Panc1 (cell line): ENCODE data around the gene KRTAP5-2.

ENCODE experiments used
- CTCF ChIP-seq: fragments of 450-650 bp; IDR thresholded peaks from 2 replicates; pipeline ENCODE4 v1.5.1; 2017; ENCODE audit warnings: mild to moderate bottlenecking
- POLR2AphosphoS5 ChIP-seq: IDR thresholded peaks from 2 replicates; pipeline ENCODE4 v1.6.1; 2012; ENCODE audit warnings: mild to moderate bottlenecking, low read depth, low read length, moderate library complexity
- REST ChIP-seq, 2 experiments: IDR thresholded peaks; 2 replicates each; pipeline ENCODE4 v1.6.1; 2011 to 2012; ENCODE audit warnings: low read depth in 2 of 2, control low read depth in 1 of 2, low read length in 1 of 2, mild to moderate bottlenecking in 1 of 2, moderate library complexity in 1 of 2; ENCODE audit not compliant: insufficient read depth in 1 of 2
- SIN3A ChIP-seq: IDR thresholded peaks from 2 replicates; pipeline ENCODE4 v1.6.1; 2012; ENCODE audit warnings: low read depth, mild to moderate bottlenecking, low read length, moderate library complexity, borderline replicate concordance; ENCODE audit not compliant: insufficient read depth
- TCF7L2 ChIP-seq: IDR thresholded peaks from 2 replicates; pipeline ENCODE4 v1.6.1; 2011; ENCODE audit warnings: mild to moderate bottlenecking, low read depth, low read length, inconsistent platforms

- TF ChIP-seq CTCF (no peak), REST (IDR thresholded peaks at IDR 0.05; ENCODE audit: insufficient read depth in 1 of 2, low read depth in 2 of 2, low read length in 1 of 2) (no peak), POLR2AphosphoS5 (no peak), SIN3A (no peak), TCF7L2 (no peak)
Observed at GRCh38 chr11:1571760-1572196, 26.3 kb downstream of the KRTAP5-2 start.
